Renal pelvis (tissue), 12 donors: ENCODE data around the gene CDRT15L2. TPM values are rescaled to one million over a fixed set of nuclear protein-coding genes. Genes with fewer than 3 reads are reported as not detected.
A peak's percentile ranks its signal among the peaks of the same experiment; 100 is the strongest.
"Not testable (repeated sequence)": the region's sequence is repeated elsewhere in the genome, so short reads cannot be mapped to it uniquely, and the experiment has no call there.

Experiments used
- DNase-seq: peaks from one replicate; pipeline ENCODE4 v3.0.0-alpha.2; 2013
- long read RNA-seq, 16 experiments: transcript quantifications; one replicate each; lab custom pipeline, GENCODE V29; 2026
- polyA plus RNA-seq, 3 donors: library from polyadenylated mRNA; unstranded; fragments of 120-200 nt; gene quantifications; one replicate each; pipeline ENCODE4 v1.2.1, GENCODE V29; 2013; ENCODE audit not compliant: insufficient read length in 3 of 3

CDRT15L2 gene
- polyA plus RNA-seq, result not detected
- long read RNA-seq, donor 1, result 0 reads
- long read RNA-seq, donor 2, result 0 reads
- long read RNA-seq, donor 3, result 0 reads
- long read RNA-seq, donor 4, result 0 reads
- long read RNA-seq, donor 5, result 0 reads
- long read RNA-seq, donor 6, result 0 reads
- long read RNA-seq, donor 7, result 0 reads
- long read RNA-seq, donor 8, result 0 reads
- long read RNA-seq, donor 9, result 0 reads
- long read RNA-seq, donor 10, result 0 reads
- long read RNA-seq, donor 11, result 0 reads
- long read RNA-seq, donor 12, result 0 reads
- long read RNA-seq, donor 13, result 0 reads
- long read RNA-seq, donor 14, result 0 reads
- long read RNA-seq, donor 15, result 0 reads
- long read RNA-seq, donor 16, result 0 reads

- not testable (repeated sequence) for DNase-seq
Observed at GRCh38 chr17:20579424-20579823, at the start of gene CDRT15L2. Gene CDRT15L2 (plus strand): TSS chr17:20579724. CDS start chr17:20579744, 20 bp downstream.

GRCh38 chr17:20530104-20530503 is 49.4 kb upstream of the CDRT15L2 start:
- not testable (repeated sequence) for DNase-seq

- not testable (repeated sequence) for DNase-seq
Observed at GRCh38 chr17:20532544-20533090, 46.9 kb upstream of the CDRT15L2 start.

GRCh38 chr17:20533206-20533605 is 46.3 kb upstream of the CDRT15L2 start:
- DNase-seq, result not testable (repeated sequence)

- DNase-seq, result not testable (repeated sequence)
Observed at GRCh38 chr17:20534711-20535550, 44.6 kb upstream of the CDRT15L2 start.

GRCh38 chr17:20540414-20540813 is 39.1 kb upstream of the CDRT15L2 start:
- not testable (repeated sequence) for DNase-seq

GRCh38 chr17:20540865-20541264 is 38.7 kb upstream of the CDRT15L2 start:
- DNase-seq, result peak; percentile 20

GRCh38 chr17:20541853-20542546 is 37.5 kb upstream of the CDRT15L2 start:
- DNase-seq, result not testable (repeated sequence)

- DNase-seq, result not testable (repeated sequence)
Observed at GRCh38 chr17:20547923-20548322, 31.6 kb upstream of the CDRT15L2 start.

- not testable (repeated sequence) for DNase-seq
Observed at GRCh38 chr17:20552920-20553319, 26.6 kb upstream of the CDRT15L2 start.

GRCh38 chr17:20554728-20555127 is 24.8 kb upstream of the CDRT15L2 start:
- not testable (repeated sequence) for DNase-seq

GRCh38 chr17:20555135-20556010 is 24.2 kb upstream of the CDRT15L2 start:
- DNase-seq, result not testable (repeated sequence)

- DNase-seq, result not testable (repeated sequence)
Observed at GRCh38 chr17:20558096-20558495, 21.4 kb upstream of the CDRT15L2 start.

- not testable (repeated sequence) for DNase-seq
Observed at GRCh38 chr17:20559018-20559417, 20.5 kb upstream of the CDRT15L2 start.

GRCh38 chr17:20562587-20562986 is 16.9 kb upstream of the CDRT15L2 start:
- DNase-seq, result no peak

- DNase-seq, result not testable (repeated sequence)
Observed at GRCh38 chr17:20565245-20565644, 14.3 kb upstream of the CDRT15L2 start.

- no peak for DNase-seq
Observed at GRCh38 chr17:20565711-20566110, 13.8 kb upstream of the CDRT15L2 start.

GRCh38 chr17:20566736-20567135 is 12.8 kb upstream of the CDRT15L2 start:
- DNase-seq, result not testable (repeated sequence)

- not testable (repeated sequence) for DNase-seq
Observed at GRCh38 chr17:20567421-20567820, 12.1 kb upstream of the CDRT15L2 start.

GRCh38 chr17:20568604-20569003 is 10.9 kb upstream of the CDRT15L2 start:
- DNase-seq, result not testable (repeated sequence)

GRCh38 chr17:20571653-20572052 is 7.9 kb upstream of the CDRT15L2 start:
- DNase-seq, result not testable (repeated sequence)
